Putamen (tissue), 1 donor: Measurements from ENCODE around the gene SH3BP5.

Experiments used
- DNase-seq: peaks from one replicate; pipeline ENCODE4 v3.0.0-alpha.2; 2016; ENCODE audit warnings: low spot score

The SH3BP5 gene

GRCh38 chr3:15243822-15244482 is 88.4 kb downstream of the SH3BP5 start:
- DNase-seq, result no peak

DNA sequence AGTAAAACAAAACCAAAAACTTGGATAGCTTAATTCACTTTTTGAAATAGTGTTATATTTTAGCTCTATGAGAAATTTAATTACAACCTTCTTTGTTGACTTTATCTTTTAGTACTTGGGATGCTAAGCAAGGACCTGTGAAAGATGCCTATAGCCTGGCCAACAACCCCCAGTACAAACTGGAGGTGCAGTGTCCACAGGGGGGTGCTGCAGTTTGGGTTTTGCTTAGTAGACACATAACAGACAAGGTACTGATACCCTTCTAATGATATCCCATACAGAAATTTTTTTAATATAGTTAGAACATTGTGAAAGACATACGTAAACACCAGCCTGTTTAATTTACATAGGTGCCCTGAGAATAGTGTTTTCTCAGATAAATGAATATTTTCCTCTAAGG is 91.0 kb downstream of the SH3BP5 start:
- no peak for DNase-seq

GRCh38 chr3:15229262-15229661 is 103.1 kb downstream of the SH3BP5 start:
- DNase-seq, result no peak

DNA sequence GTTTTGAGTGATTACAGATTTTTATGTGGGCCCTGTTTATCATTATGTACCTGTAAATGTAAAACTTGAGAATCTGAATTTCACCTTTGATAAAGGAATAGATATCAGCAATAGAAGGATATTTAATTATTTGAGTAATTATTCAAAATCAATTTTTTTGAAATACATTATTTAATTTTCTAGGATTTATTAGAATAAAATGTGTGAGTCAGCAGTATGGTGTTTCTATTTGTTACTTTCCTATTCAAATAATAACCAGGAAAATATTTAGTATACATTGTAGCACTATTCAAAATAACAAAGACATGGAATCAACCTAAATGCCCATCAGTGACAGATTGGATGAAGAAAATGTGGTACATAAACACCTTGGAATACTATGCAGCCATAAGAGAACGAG is 104.2 kb downstream of the SH3BP5 start:
- no peak for DNase-seq

- no peak for DNase-seq
Measured at GRCh38 chr3:15223685-15224572, 108.5 kb downstream of the SH3BP5 start.

- no peak for DNase-seq
Measured at GRCh38 chr3:15221574-15222217, 110.7 kb downstream of the SH3BP5 start.

DNA sequence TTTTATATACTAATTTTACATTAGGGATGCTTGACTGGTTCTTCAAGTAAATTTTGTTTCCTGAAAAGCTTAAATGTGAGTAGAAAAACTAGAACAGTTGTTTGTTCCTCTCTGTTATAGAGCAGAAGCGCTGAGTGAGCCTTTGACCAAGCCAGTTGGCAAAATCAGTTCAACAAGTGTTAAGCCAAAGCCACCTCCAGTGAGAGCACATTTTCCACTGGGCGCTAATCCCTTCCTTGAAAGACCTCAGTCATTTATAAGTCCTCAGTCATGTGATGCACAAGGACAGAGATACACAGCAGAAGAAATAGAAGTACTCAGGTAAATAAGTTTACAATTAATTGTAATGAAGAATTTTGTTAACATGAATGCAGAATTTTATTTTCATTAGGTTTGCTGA is 111.7 kb downstream of the SH3BP5 start:
- no peak for DNase-seq

- DNase-seq, result no peak
Measured at GRCh38 chr3:15220056-15220455, 112.3 kb downstream of the SH3BP5 start.

GRCh38 chr3:15218689-15219088 is 113.7 kb downstream of the SH3BP5 start:
- no peak for DNase-seq

GRCh38 chr3:15217841-15218267 is 114.5 kb downstream of the SH3BP5 start:
- DNase-seq, result no peak

DNA sequence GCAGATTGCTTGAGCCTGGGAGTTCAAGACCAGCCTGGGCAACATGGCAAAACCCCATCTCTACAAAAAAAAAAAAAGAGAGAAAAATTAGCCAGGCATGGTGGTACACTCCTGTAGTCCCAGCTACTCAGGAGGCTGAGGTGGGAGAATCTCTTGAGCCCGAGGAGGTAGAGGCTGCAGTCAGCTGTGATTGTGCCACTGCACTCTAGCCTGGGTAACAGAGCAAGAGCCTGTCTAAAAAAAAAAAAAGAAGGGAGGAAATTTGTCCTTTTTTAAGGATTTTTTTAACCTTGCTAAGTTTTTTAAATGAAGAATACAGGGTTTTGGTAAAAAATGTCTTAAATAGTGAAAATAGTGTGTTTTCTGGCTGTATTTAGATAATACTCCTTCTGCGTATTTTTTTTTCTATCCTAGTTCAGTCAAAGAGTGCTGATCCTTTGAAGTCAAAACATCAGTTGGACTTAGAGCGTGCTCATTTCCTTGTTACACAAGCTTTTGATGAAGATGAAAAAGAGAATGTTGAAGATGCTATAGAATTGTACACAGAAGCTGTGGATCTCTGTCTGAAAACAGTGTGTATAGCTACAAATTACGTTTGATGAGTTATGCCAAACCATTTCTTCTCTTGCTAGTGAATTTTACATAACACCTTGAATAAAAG is 115.2 kb downstream of the SH3BP5 start:
- no peak for DNase-seq

DNA sequence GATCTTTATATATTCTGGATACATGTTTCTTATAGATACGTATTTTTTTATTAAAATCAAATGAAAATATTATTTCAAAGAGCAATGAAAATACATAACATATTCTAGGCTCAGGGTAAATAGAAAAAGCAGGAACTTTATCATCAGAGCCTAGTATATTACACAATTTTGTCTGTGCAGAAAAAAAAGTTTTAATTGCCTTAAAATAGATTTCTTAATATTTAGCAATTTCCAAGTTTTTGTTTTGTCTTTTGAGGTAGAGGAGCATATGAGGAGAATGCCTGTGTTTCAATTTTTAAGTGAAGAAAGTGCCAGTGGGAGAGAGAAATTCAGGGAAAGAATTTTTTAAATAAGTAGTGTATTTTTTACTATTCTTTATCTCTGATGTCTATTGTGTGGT is 115.9 kb downstream of the SH3BP5 start:
- no peak for DNase-seq

DNA sequence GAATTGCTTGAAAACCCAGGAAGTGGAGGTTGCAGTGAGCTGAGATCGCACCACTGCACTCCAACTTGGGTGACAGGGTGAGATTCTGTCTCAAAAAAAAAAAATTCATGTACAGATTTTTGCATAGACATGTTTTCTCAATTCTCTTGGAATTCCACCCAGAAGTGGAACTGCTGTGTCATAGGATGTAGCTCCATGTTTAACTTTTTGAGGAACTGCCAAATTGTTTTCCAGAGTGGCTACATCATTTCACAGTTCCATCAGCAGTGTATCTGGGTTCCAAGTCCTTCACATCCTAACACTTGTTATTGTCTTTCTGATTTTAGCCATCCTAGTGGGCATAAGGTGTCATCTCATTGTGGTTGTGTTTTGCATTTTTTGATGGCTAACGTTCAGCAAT is 116.4 kb downstream of the SH3BP5 start:
- no peak for DNase-seq

- DNase-seq, result no peak
Measured at GRCh38 chr3:15214758-15215157, 117.6 kb downstream of the SH3BP5 start.

GRCh38 chr3:15211937-15212336 is 120.4 kb downstream of the SH3BP5 start:
- no peak for DNase-seq

DNA sequence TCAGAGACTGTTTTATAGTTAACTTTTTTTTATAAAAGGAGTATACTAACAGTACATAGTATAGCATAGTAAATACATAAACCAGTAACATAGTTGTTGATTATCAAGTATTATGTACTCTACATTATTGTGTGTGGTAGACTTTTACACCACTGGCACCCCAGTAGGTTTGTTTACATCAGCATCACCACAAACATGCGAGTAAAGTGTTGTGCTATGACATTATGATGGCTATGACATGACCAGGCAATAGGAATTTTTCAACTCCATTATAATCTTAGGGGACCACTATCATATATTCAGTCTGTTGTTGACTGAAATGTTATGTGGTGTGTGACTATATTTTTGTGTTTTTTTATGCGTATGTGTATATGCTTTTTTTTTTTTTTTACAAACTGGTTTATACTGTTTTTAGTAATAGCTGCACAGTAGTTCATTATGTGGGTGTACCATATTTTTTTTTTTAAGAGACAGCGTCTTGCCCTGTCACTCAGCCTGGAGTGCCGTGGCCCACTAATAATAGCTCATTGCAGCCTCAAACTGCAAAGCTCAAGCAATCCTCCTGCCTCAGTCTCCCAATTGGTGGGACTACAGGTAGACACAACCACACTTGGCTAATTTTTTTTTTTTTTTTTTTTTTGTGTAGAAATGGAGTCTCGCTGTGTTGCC is 124.4 kb downstream of the SH3BP5 start:
- no peak for DNase-seq

GRCh38 chr3:15206662-15207576 is 125.5 kb downstream of the SH3BP5 start:
- no peak for DNase-seq

DNA sequence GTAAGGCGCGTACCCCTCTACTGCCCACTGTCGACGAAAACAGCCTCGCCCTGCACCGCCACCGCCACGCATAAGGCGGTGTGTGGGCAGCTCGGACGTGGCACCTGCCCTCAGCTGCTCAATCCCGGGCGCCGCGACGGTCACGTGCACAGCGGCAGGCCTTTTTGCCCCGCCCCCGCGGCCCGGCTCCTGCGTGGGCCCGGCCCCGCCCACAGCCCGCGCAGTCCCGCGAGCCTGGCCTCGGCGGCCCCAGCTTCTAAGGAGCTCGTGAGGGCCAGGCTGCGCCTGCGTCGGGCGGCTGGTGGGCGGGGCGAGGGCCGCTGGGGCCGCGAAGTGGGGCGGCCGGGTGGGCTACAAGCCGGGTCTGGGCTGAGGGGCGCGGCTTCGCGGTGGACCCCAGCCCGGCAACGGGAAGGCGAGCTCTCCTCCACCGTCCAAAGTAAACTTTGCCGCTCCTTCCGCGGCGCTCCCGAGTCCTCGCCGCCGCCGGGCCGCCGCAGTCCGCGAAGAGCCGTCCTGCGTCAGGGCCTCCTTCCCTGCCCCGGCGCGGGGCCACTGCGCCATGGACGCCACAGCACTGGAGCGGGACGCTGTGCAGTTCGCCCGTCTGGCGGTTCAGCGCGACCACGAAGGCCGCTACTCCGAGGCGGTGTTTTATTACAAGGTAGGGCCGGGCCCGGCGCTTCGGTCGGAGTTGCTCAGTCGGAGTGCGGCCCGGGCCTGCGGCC is 126.3 kb downstream of the SH3BP5 start, which contains the start of gene CAPN7:
Gene CAPN7 (plus strand): TSS at position 313 of the 728 bp plus-strand sequence. CDS start 250 bp downstream, at position 563.
- DNase-seq, result peak; percentile 93

DNA sequence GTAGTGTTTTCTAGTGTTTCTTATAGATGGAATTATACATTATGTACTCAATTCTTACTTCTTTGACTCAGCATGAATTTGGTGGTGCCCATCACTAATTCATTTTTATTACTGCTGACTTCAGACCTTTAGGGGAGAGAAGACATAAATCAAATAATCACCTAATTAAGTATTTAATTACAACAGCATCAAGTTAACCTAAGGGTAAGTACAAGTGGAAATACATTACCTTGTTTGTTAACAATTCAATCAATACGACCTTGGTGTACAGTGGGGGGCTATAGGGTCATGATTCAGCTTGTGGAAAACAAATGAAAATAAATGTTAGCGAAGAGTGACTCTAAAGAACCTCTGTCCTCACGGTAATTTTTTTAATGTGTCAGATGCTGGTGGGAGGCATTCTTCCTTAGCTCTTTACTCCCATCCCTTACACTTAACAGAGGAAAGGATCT is 126.9 kb downstream of the SH3BP5 start:
- no peak for DNase-seq
